Measurements from ENCODE around the gene FTO.

FTO gene

DNA sequence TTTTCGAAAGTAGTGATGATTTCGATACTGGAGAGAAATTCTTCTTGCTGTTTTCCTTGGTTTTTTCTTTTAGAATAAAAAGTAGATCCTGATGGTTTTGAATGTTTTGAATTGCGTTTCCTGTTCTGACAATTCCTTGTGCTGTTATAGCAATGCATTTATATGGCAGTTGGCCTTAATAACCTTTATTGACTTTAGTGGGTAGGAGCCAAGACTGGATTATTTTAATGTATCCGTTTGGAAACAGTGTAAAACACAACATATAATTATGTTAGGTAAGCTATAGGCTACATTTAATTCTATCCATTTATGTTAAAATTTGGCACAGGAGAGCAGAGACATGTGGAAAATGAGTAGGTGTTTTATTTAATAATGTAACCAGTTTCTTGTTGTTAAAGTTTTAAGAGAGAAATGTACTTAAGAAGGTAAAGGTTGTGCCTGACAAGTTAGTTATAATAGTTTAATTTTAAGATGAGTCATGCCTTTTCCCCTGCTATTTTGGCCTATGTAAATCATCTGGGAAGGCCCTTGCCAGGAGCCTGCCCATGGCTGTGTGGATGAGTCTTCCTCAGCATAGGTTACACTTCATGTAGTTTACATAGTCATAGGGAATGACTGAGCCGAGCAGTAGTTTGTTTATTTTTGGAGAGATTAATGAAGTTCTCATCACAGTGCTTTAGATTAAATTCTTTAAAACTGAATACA lies 189.9 kb downstream of the FTO start:
- Histone ChIP-seq H3K4me3 (ENCODE audit: low read depth in 1 of 2, low read length in 2 of 2) (no peak overlapping the region), H3K27me3 (ENCODE audit: control insufficient read depth in 1 of 2, insufficient read depth in 2 of 2, low read length in 2 of 2) (no peaks in the 10 kb centered on the region), H3K36me3 (ENCODE audit: insufficient read depth, low read length) (peaks cover 3% of the 10 kb centered on the region), H3K9ac (ENCODE audit: low read length) (no peak overlapping the region), H3K27ac (ENCODE audit: low read depth, low read length) (no peak overlapping the region), H3K4me1 (ENCODE audit: insufficient read depth, low read length) (peaks cover 7% of the 10 kb centered on the region), H3K9me3 (ENCODE audit: low read length) (no peaks in the 10 kb centered on the region)

GRCh38 chr16:53894686-53895085 lies 190.7 kb downstream of the FTO start:
- Histone ChIP-seq H3K27ac (ENCODE audit: low read depth, low read length) (no peak overlapping the region), H3K9ac (ENCODE audit: low read length) (no peak overlapping the region), H3K4me1 (ENCODE audit: insufficient read depth, low read length) (peaks cover 7% of the 10 kb centered on the region), H3K36me3 (ENCODE audit: insufficient read depth, low read length) (peaks cover 3% of the 10 kb centered on the region), H3K4me3 (ENCODE audit: low read depth in 1 of 2, low read length in 2 of 2) (no peak overlapping the region), H3K9me3 (ENCODE audit: low read length) (no peaks in the 10 kb centered on the region), H3K27me3 (ENCODE audit: control insufficient read depth in 1 of 2, insufficient read depth in 2 of 2, low read length in 2 of 2) (no peaks in the 10 kb centered on the region)

DNA sequence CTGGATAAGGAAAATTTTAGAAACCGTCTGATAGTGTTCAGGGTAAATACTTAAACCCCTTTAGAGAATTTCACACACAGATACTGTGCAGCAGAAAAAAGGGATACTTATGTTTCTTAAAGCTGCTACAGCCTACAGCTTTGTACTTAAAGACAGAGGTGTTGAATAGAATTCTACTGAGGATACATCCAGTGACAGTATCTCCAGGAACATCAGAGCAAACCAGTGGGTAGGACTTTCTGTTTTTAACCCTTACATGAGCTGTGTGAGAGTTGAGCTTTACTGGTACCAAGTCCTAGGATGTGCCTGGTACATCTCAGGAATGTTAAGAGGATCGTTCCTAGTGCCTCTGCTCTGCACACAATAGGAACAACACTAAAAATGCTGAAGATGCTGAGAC lies 191.5 kb downstream of the FTO start:
- H3K36me3 ChIP-seq (ENCODE audit: insufficient read depth, low read length): no peaks in the 10 kb centered on the region
- peaks cover 7% of the 10 kb centered on the region for H3K4me1 ChIP-seq (ENCODE audit: insufficient read depth, low read length)
- H3K27ac ChIP-seq (ENCODE audit: low read depth, low read length): no peak overlapping the region
- H3K9me3 ChIP-seq (ENCODE audit: low read length): no peaks in the 10 kb centered on the region
- no peaks in the 10 kb centered on the region for H3K27me3 ChIP-seq (ENCODE audit: control insufficient read depth in 1 of 2, insufficient read depth in 2 of 2, low read length in 2 of 2)
- H3K4me3 ChIP-seq (ENCODE audit: low read depth in 1 of 2, low read length in 2 of 2): no peak overlapping the region
- H3K9ac ChIP-seq (ENCODE audit: low read length): no peak overlapping the region

GRCh38 chr16:53895851-53896250 lies 191.9 kb downstream of the FTO start:
- Histone ChIP-seq H3K9ac (ENCODE audit: low read length) (no peak overlapping the region), H3K4me1 (ENCODE audit: insufficient read depth, low read length) (peaks cover 7% of the 10 kb centered on the region)

GRCh38 chr16:53896722-53897121 lies 192.8 kb downstream of the FTO start:
- Histone ChIP-seq H3K4me1 (ENCODE audit: insufficient read depth, low read length) (peaks cover 7% of the 10 kb centered on the region), H3K27ac (ENCODE audit: low read depth, low read length) (no peak overlapping the region), H3K9ac (ENCODE audit: low read length) (no peak overlapping the region), H3K9me3 (ENCODE audit: low read length) (no peaks in the 10 kb centered on the region), H3K4me3 (ENCODE audit: low read depth in 1 of 2, low read length in 2 of 2) (no peak overlapping the region), H3K36me3 (ENCODE audit: insufficient read depth, low read length) (no peaks in the 10 kb centered on the region), H3K27me3 (ENCODE audit: control insufficient read depth in 1 of 2, insufficient read depth in 2 of 2, low read length in 2 of 2) (no peaks in the 10 kb centered on the region)

More at GRCh38 chr16:53895851-53896250, 191.9 kb downstream of the FTO start:
- Histone ChIP-seq H3K4me3 (ENCODE audit: low read depth in 1 of 2, low read length in 2 of 2) (no peak overlapping the region), H3K27ac (ENCODE audit: low read depth, low read length) (no peak overlapping the region), H3K27me3 (ENCODE audit: control insufficient read depth in 1 of 2, insufficient read depth in 2 of 2, low read length in 2 of 2) (no peaks in the 10 kb centered on the region), H3K36me3 (ENCODE audit: insufficient read depth, low read length) (no peaks in the 10 kb centered on the region), H3K9me3 (ENCODE audit: low read length) (no peaks in the 10 kb centered on the region)

- Histone ChIP-seq H3K27ac (ENCODE audit: low read depth, low read length) (no peak overlapping the region), H3K4me3 (ENCODE audit: low read depth in 1 of 2, low read length in 2 of 2) (no peak overlapping the region), H3K36me3 (ENCODE audit: insufficient read depth, low read length) (no peaks in the 10 kb centered on the region), H3K27me3 (ENCODE audit: control insufficient read depth in 1 of 2, insufficient read depth in 2 of 2, low read length in 2 of 2) (no peaks in the 10 kb centered on the region), H3K9ac (ENCODE audit: low read length) (no peak overlapping the region), H3K9me3 (ENCODE audit: low read length) (no peaks in the 10 kb centered on the region), H3K4me1 (ENCODE audit: insufficient read depth, low read length) (peaks cover 7% of the 10 kb centered on the region)
Measured at GRCh38 chr16:53898993-53899392, 195.0 kb downstream of the FTO start.

- Histone ChIP-seq H3K27ac (ENCODE audit: low read depth, low read length) (no peak overlapping the region), H3K27me3 (ENCODE audit: control insufficient read depth in 1 of 2, insufficient read depth in 2 of 2, low read length in 2 of 2) (no peaks in the 10 kb centered on the region), H3K36me3 (ENCODE audit: insufficient read depth, low read length) (no peaks in the 10 kb centered on the region), H3K9me3 (ENCODE audit: low read length) (no peaks in the 10 kb centered on the region), H3K4me1 (ENCODE audit: insufficient read depth, low read length) (peaks cover 7% of the 10 kb centered on the region), H3K9ac (ENCODE audit: low read length) (no peak overlapping the region), H3K4me3 (ENCODE audit: low read depth in 1 of 2, low read length in 2 of 2) (no peak overlapping the region)
Measured at GRCh38 chr16:53899431-53899830, 195.5 kb downstream of the FTO start.

DNA sequence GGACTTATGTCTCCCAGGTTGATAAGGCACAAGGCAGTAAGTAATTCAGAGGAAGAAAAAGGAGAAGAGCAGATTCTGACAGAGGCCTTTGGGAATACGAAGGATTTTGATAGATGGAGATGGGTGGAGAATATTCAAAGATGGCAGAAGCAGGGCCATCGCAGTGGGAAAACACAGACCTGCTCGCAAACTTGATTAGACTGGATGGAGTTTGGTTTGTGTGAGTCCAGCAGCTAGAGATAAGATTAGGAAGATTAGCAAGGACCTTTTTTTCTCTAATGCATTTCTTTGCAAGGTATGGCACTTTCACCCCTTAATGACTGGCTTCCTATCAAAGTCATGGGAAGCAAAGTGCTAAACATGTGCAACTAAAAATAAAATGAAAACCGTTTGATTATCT lies 196.7 kb downstream of the FTO start:
- Histone ChIP-seq H3K9me3 (ENCODE audit: low read length) (no peaks in the 10 kb centered on the region), H3K4me3 (ENCODE audit: low read depth in 1 of 2, low read length in 2 of 2) (no peak overlapping the region), H3K9ac (ENCODE audit: low read length) (no peak overlapping the region), H3K4me1 (ENCODE audit: insufficient read depth, low read length) (peaks cover 7% of the 10 kb centered on the region), H3K27ac (ENCODE audit: low read depth, low read length) (no peak overlapping the region), H3K36me3 (ENCODE audit: insufficient read depth, low read length) (no peaks in the 10 kb centered on the region), H3K27me3 (ENCODE audit: control insufficient read depth in 1 of 2, insufficient read depth in 2 of 2, low read length in 2 of 2) (no peaks in the 10 kb centered on the region)

GRCh38 chr16:53901408-53901807 lies 197.5 kb downstream of the FTO start:
- H3K9me3 ChIP-seq (ENCODE audit: low read length): no peaks in the 10 kb centered on the region
- no peaks in the 10 kb centered on the region for H3K36me3 ChIP-seq (ENCODE audit: insufficient read depth, low read length)
- H3K27me3 ChIP-seq (ENCODE audit: control insufficient read depth in 1 of 2, insufficient read depth in 2 of 2, low read length in 2 of 2): no peaks in the 10 kb centered on the region
- H3K4me1 ChIP-seq (ENCODE audit: insufficient read depth, low read length): peaks cover 7% of the 10 kb centered on the region
- H3K27ac ChIP-seq (ENCODE audit: low read depth, low read length): no peak overlapping the region
- H3K9ac ChIP-seq (ENCODE audit: low read length): no peak overlapping the region
- H3K4me3 ChIP-seq (ENCODE audit: low read depth in 1 of 2, low read length in 2 of 2): no peak overlapping the region

DNA sequence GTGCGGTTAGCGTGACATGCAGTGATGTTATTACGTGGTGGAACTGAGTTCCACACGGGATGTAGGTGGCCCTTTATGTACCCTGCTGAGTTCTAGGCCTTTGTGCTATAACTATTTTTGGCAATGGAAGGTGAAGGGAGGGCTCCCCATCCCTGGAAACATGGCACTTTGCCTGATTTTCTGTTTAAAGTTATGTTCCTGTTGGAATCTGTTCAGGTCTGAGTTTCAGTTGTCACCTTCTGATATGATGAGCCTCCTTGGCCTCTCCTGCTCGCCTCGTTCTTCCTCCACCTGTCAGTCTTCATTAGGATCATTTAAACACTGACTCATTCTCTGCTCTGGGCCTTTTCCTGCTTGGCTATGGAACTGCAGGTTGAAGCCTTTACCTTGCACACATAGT lies 200.6 kb downstream of the FTO start:
- H3K4me1 ChIP-seq (ENCODE audit: insufficient read depth, low read length): no peaks in the 10 kb centered on the region
- H3K27me3 ChIP-seq (ENCODE audit: control insufficient read depth in 1 of 2, insufficient read depth in 2 of 2, low read length in 2 of 2): no peaks in the 10 kb centered on the region
- H3K9ac ChIP-seq (ENCODE audit: low read length): no peak overlapping the region
- H3K4me3 ChIP-seq (ENCODE audit: low read depth in 1 of 2, low read length in 2 of 2): no peak overlapping the region
- H3K9me3 ChIP-seq (ENCODE audit: low read length): no peaks in the 10 kb centered on the region
- H3K27ac ChIP-seq (ENCODE audit: low read depth, low read length): no peak overlapping the region
- H3K36me3 ChIP-seq (ENCODE audit: insufficient read depth, low read length): no peaks in the 10 kb centered on the region

- H3K27me3 ChIP-seq (ENCODE audit: control insufficient read depth in 1 of 2, insufficient read depth in 2 of 2, low read length in 2 of 2): no peaks in the 10 kb centered on the region
- H3K36me3 ChIP-seq (ENCODE audit: insufficient read depth, low read length): no peaks in the 10 kb centered on the region
- H3K4me1 ChIP-seq (ENCODE audit: insufficient read depth, low read length): no peaks in the 10 kb centered on the region
- H3K9me3 ChIP-seq (ENCODE audit: low read length): no peaks in the 10 kb centered on the region
- H3K4me3 ChIP-seq (ENCODE audit: low read depth in 1 of 2, low read length in 2 of 2): no peak overlapping the region
- H3K27ac ChIP-seq (ENCODE audit: low read depth, low read length): no peak overlapping the region
- H3K9ac ChIP-seq (ENCODE audit: low read length): no peak overlapping the region
Measured at GRCh38 chr16:53905028-53905427, 201.1 kb downstream of the FTO start.

DNA sequence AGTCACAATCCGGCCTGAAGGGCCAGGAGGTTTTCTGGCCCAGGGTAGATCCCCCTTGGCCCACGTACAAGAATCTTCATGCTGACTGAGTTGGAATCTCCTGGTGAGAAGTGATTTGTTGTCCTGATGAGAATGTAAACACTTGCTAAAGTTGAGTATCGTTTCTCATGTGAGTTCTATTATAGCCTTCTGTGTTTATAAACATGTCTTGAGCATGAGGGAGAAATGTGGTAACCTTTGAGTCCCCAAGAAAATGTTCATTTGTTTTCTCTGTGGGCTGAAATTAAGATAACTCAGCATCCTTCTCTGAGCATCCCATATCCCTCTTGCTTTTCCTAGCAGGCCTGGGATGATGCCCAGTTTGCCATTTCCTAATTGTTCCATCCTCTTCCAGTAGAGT lies 204.8 kb downstream of the FTO start:
- H3K36me3 ChIP-seq (ENCODE audit: insufficient read depth, low read length): no peaks in the 10 kb centered on the region
- H3K27ac ChIP-seq (ENCODE audit: low read depth, low read length): no peak overlapping the region
- no peak overlapping the region for H3K9ac ChIP-seq (ENCODE audit: low read length)
- no peaks in the 10 kb centered on the region for H3K4me1 ChIP-seq (ENCODE audit: insufficient read depth, low read length)
- no peaks in the 10 kb centered on the region for H3K27me3 ChIP-seq (ENCODE audit: control insufficient read depth in 1 of 2, insufficient read depth in 2 of 2, low read length in 2 of 2)
- no peaks in the 10 kb centered on the region for H3K9me3 ChIP-seq (ENCODE audit: low read length)
- no peak overlapping the region for H3K4me3 ChIP-seq (ENCODE audit: low read depth in 1 of 2, low read length in 2 of 2)
